Measurements from ENCODE around the gene TNF.

DNA sequence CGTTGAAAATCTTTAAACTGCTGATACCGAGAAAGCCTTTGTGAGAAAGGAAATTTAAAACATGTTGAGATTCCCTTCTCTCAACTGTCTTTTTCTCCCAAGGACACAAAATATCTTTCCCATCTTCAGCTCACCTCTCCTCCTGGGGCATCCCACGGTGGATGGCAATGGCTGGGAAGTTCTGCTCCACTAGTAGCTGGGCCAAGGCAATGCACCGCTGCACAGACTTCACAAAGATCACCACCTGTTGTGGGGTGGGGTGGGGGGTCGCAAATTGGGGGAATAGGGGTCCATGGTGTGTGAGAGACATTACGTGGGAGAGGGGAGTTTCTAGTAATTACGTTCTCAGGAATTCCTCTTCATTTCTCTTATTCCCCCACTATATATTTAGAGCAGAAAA is 44.2 kb upstream of the TNF start:
- TF ChIP-seq, protein P1, sequence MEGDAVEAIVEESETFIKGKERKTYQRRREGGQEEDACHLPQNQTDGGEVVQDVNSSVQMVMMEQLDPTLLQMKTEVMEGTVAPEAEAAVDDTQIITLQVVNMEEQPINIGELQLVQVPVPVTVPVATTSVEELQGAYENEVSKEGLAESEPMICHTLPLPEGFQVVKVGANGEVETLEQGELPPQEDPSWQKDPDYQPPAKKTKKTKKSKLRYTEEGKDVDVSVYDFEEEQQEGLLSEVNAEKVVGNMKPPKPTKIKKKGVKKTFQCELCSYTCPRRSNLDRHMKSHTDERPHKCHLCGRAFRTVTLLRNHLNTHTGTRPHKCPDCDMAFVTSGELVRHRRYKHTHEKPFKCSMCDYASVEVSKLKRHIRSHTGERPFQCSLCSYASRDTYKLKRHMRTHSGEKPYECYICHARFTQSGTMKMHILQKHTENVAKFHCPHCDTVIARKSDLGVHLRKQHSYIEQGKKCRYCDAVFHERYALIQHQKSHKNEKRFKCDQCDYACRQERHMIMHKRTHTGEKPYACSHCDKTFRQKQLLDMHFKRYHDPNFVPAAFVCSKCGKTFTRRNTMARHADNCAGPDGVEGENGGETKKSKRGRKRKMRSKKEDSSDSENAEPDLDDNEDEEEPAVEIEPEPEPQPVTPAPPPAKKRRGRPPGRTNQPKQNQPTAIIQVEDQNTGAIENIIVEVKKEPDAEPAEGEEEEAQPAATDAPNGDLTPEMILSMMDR (IDR thresholded peaks at IDR 0.05 in 8 of 11, conservative IDR thresholded peaks at IDR 0.05 in 3 of 11), result no peak
- TF ChIP-seq POLR2AphosphoS5 (IDR thresholded peaks at IDR 0.05), result no peak
